GF-D8 (cell line): ENCODE results near the gene ANKK1.

Source experiments
- DNase-seq: peaks from one replicate; lab custom pipeline; 2025; lab: John Stamatoyannopoulos, UW

ANKK1 gene

GRCh38 chr11:113410414-113411135 lies 23.0 kb downstream of the ANKK1 start:
- DNase-seq, result no peak

GRCh38 chr11:113411536-113411935 lies 24.0 kb downstream of the ANKK1 start:
- no peak for DNase-seq

- DNase-seq, result no peak
These were observed 25.1 kb downstream of the ANKK1 start for GRCh38 chr11:113412675-113413074.

DNA sequence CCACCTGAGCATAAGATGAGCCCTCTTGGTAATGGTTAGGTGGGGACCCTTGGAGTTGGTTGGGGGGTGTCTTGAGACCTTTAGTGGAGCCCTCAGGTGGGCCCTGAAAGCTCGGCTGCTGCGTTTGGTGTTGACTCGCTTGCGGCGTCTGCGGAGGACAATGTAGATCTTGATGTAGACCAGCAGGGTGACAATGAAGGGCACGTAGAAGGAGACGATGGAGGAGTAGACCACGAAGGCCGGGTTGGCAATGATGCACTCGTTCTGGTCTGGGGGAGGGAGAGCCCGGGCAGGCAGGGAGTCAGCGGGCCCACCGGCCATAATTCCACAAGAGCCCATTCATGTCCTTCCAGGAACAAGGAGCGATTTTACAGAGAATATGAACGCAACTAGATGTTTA lies 27.8 kb downstream of the ANKK1 start:
- no peak for DNase-seq

GRCh38 chr11:113417428-113417827 lies 29.8 kb downstream of the ANKK1 start:
- no peak for DNase-seq

DNA sequence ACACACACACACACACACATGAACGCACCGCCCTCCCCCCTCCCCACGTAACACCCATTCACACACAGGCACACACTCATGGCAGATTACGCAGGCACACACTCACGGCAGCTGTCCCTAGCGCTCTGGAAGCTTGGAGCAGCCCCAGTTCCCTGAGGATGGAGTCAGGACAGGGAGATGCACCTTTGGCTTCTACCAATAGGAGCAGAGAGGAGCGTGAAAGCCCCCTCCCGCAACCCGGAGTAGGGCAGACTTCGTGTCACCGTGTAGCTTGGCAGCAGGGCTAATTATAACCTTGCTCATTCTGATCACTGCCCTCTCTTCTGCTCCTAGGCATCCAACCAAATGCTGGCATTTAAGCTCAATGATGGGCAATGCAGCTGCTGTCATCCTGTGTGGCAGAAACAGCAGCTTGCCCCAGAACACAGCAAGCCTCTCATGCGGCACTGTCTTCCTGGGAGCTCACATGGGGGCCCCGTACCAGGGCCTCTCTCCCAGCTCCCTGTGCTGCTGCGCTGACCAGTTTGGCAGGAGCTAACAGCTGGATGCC lies 31.9 kb downstream of the ANKK1 start:
- DNase-seq, result no peak

- DNase-seq, result no peak
These were observed 33.2 kb downstream of the ANKK1 start for GRCh38 chr11:113420808-113421207.

DNA sequence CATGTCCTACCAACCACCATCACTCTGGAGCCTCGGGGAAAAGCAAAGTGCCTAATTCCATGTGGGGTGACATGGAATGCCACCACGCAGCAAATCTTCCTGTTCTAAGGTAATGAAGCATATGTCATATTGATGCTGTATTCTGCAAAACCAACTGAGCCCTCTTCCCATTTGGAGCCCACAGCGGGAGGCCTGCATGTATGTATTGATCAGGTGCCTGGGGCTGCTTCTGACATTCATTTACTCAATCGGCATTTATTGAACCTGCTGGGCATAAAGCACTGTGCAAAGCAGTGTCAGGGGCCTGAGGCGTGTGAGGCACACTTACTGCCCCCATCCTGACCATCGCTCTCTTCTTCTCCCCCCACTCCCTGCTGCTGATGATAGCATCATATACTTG lies 39.1 kb downstream of the ANKK1 start:
- no peak for DNase-seq

DNA sequence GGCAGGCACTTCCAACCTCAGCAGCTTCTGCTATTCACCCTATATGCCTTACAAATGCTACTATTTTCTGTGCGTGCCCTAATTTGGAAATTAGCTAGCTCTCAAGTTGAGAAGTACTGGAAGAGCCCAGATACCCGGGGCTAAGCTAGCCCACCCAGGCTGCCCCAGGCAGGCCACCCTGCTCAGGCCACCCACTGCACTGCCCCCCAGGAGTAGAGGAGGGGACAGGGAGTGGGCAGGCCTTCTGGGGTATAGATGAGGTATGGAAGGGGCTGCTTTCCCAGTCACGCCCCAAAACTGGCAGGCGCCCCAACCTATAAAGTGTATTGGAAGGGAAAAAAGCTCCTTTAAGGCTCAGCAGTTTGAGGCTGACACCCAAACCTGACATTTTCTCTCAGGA lies 44.2 kb downstream of the ANKK1 start:
- DNase-seq, result no peak

- no peak for DNase-seq
These were observed 47.8 kb downstream of the ANKK1 start for GRCh38 chr11:113435190-113435968.

- no peak for DNase-seq
These were observed 49.2 kb downstream of the ANKK1 start for GRCh38 chr11:113436672-113437252.

GRCh38 chr11:113440816-113441215 lies 53.2 kb downstream of the ANKK1 start:
- DNase-seq, result no peak

DNA sequence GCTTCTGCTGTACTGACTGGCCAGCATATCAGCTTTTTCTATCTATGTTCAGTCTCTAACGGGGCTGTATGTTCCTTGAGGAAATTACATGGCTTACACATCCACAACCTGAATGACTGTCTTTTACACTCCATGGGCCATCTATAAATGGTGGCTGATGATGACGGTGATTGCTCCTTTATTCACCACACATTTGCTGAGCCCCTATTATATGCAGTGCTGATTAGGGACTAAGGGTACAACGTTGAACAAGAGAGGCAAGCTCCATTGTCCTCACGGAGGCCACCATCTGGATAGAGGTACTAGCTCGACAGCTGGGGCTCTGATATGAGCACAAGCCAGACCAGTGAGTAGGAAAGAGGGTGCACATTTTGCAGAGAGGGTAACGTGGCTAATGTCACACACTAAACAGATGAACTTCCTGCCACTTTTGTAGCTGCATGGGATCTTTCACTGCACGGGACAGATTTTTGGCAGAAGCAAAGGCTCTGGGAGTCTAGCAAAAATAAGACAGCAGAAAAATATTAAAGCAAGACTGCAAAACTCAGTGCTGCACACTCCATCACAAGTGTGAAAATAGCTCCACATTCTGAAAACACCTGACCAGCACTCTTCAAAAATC lies 57.0 kb downstream of the ANKK1 start:
- no peak for DNase-seq

- no peak for DNase-seq
These were observed 58.5 kb downstream of the ANKK1 start for GRCh38 chr11:113446112-113446511.

GRCh38 chr11:113446938-113447337 lies 59.4 kb downstream of the ANKK1 start:
- no peak for DNase-seq

DNA sequence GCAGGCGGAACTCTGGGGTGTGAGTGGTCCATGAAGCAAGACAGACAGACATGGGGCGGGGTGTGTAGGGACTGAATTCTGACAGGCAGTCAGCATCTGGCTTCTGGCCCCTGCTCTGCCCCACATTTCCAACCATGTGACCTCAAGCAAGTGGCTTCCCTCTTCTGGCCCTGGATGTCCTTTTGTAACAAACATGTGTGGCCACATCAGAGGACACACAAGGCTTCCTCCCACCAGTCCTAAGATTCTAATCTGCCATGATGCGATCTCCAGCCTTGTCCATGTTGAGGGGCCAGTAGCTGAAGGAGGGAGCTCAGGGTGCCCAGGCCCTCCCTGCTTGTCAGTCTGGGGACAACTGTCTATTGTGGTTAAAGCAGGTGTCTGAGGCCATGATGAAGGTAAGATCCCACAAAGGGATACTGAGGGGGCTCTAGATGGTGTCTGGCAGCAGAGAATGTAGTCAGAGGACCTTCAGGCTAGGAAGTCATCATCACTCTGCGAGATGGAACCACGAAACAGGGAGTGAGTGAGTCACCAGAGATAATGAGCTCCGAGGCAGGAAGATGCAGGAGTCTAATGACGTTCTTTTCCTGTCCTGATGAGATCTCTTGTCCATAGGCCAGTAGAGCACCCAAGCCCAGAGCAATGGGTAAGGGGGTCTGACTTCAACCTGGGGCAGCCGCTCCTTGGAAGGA lies 60.2 kb downstream of the ANKK1 start:
- DNase-seq, result no peak

DNA sequence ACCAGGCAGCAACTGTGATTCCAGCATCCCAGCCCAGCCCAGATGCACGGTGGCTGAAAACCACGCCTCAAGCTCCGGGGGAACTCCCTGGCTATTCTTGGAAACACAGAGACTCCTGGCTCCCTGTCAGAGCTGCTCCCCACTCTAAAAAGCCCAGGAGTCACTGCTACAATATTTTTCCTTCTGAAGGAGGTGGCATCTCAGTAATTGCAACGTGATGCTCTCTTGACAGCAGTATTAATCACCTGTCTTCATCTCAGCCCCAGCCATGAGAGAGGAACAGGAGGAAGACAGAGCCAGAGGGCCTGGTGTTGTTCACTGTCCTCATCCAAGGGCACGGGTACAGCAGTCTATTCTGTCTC lies 60.7 kb downstream of the ANKK1 start:
- DNase-seq, result no peak

- no peak for DNase-seq
These were observed 62.2 kb downstream of the ANKK1 start for GRCh38 chr11:113449743-113450142.
